ENCODE results near the gene TNNI2.

GRCh38 chr11:1839204-1839923, 583 bp downstream of the TNNI2 start:
- TF ChIP-seq CTCF (IDR thresholded peaks at IDR 0.05) (no peak), POLR2A (IDR thresholded peaks at IDR 0.05) (no peak), EP300 (IDR thresholded peaks at IDR 0.05) (no peak)
